HepG2 (cell line): ENCODE measurements around the gene TAS1R1. TPM values are rescaled to one million over a fixed set of nuclear protein-coding genes. Genes with fewer than 3 reads are reported as not detected.

Source experiments
- CCDC6 ChIP-seq: sonication (generic); formaldehyde crosslinking; IDR thresholded peaks from 2 replicates; pipeline ENCODE4 v1.8.1; 2022; ENCODE audit warnings: mild to moderate bottlenecking, missing genetic modification reagents, moderate library complexity
- DNMT3B ChIP-seq: conservative IDR thresholded peaks from 2 replicates; pipeline ENCODE4 v1.6.1; 2016; ENCODE audit warnings: missing biosample characterization, control low read depth
- KAT7 ChIP-seq: IDR thresholded peaks from 2 replicates; pipeline ENCODE4 v1.6.1; 2018; ENCODE audit warnings: borderline replicate concordance, missing compliant biosample characterization
- MAFF ChIP-seq: IDR thresholded peaks from 2 replicates; pipeline ENCODE4 v1.6.1; 2011; ENCODE audit warnings: low read depth, low read length, improper control_type of control experiment
- NKX3-1 ChIP-seq: sonication (generic); formaldehyde crosslinking; IDR thresholded peaks from 2 replicates; pipeline ENCODE4 v1.5.0; 2020; ENCODE audit warnings: missing genetic modification reagents
- RARG ChIP-seq: sonication (generic); formaldehyde crosslinking; IDR thresholded peaks from 2 replicates; pipeline ENCODE4 v1.4.0; 2020; ENCODE audit warnings: low read depth, mild to moderate bottlenecking, missing genetic modification reagents
- SIN3A ChIP-seq: IDR thresholded peaks from 2 replicates; pipeline ENCODE4 v1.6.1; 2011; ENCODE audit warnings: low read depth, mild to moderate bottlenecking, control low read depth, low read length, borderline replicate concordance
- SRSF1 ChIP-seq: fragments of 200-400 bp; formaldehyde crosslinking; optimal IDR thresholded peaks from 2 replicates; pipeline ENCODE3; 2017; ENCODE audit warnings: mild to moderate bottlenecking, low read depth, low read length, moderate library complexity
- ZFYVE20 ChIP-seq: sonication (generic); formaldehyde crosslinking; IDR thresholded peaks from 2 replicates; pipeline ENCODE4 v1.8.0; 2023; ENCODE audit warnings: low read depth, mild to moderate bottlenecking, moderate library complexity, missing genetic modification reagents, borderline replicate concordance
- ZNF17 ChIP-seq: sonication (generic); formaldehyde crosslinking; IDR thresholded peaks from 2 replicates; pipeline ENCODE4 v1.5.0; 2020; ENCODE audit warnings: mild to moderate bottlenecking, missing genetic modification reagents
- ZNF230 ChIP-seq: sonication (generic); formaldehyde crosslinking; IDR thresholded peaks from 2 replicates; pipeline ENCODE4 v1.4.0; 2020; ENCODE audit warnings: mild to moderate bottlenecking, missing genetic modification reagents
- ZNF317 ChIP-seq: sonication (generic); formaldehyde crosslinking; IDR thresholded peaks from 2 replicates; pipeline ENCODE4 v1.5.0; 2020; ENCODE audit warnings: mild to moderate bottlenecking, missing genetic modification reagents
- ZNF382 ChIP-seq: sonication (generic); formaldehyde crosslinking; IDR thresholded peaks from 2 replicates; pipeline ENCODE4 v1.5.0; 2020; ENCODE audit warnings: missing genetic modification reagents, mild to moderate bottlenecking, borderline replicate concordance
- ZNF446 ChIP-seq: sonication (generic); formaldehyde crosslinking; IDR thresholded peaks from 2 replicates; pipeline ENCODE4 v1.5.0; 2020; ENCODE audit warnings: mild to moderate bottlenecking, missing genetic modification reagents
- ZNF543 ChIP-seq: sonication (generic); formaldehyde crosslinking; IDR thresholded peaks from 2 replicates; pipeline ENCODE4 v1.4.0; 2020; ENCODE audit warnings: mild to moderate bottlenecking, missing genetic modification reagents
- ZNF724P ChIP-seq: sonication (generic); formaldehyde crosslinking; IDR thresholded peaks from 2 replicates; pipeline ENCODE4 v1.8.0; 2022; ENCODE audit warnings: missing genetic modification reagents, borderline replicate concordance
- ZSCAN22 ChIP-seq: sonication (generic); formaldehyde crosslinking; IDR thresholded peaks from 2 replicates; pipeline ENCODE4 v1.4.0; 2020; ENCODE audit warnings: mild to moderate bottlenecking, missing genetic modification reagents
- polyA plus RNA-seq, 8 experiments: library from polyadenylated mRNA; depleted of rRNA in 3 of 8; stranded (reverse) in 7 of 8; unstranded in 1 of 8; fragments of >200 nt; fragmentation: Illumina TruSeq in 4 of 8; extraction: Trizol in 4 of 8; gene quantifications; 2 replicates each; pipeline versions ENCODE4 v1.2.1 to v1.2.3, GENCODE V29; 2011 to 2016; ENCODE audit warnings: low read depth in 4 of 8, missing spikeins in 1 of 8, mixed read lengths in 1 of 8; ENCODE audit not compliant: insufficient read depth in 1 of 8
- total RNA-seq, 5 experiments: library from RNA; depleted of rRNA; stranded (reverse); fragments of >200 nt; fragmentation: Illumina TruSeq; extraction: Trizol; gene quantifications; 2 replicates each; pipeline ENCODE4 v1.2.3, GENCODE V29; 2016; ENCODE audit warnings: low read depth in 1 of 5
- TF ChIP-seq, protein P1 (sequence below): sonication (generic); formaldehyde crosslinking; IDR thresholded peaks from 2 replicates; pipeline ENCODE4 v1.4.0; 2020; ENCODE audit warnings: missing genetic modification reagents
- TF ChIP-seq, protein P2 (sequence below): sonication (generic); formaldehyde crosslinking; IDR thresholded peaks from 2 replicates; pipeline ENCODE4 v1.4.0; 2020; ENCODE audit warnings: mild to moderate bottlenecking, missing genetic modification reagents
- TF ChIP-seq, protein P3 (sequence below): sonication (generic); formaldehyde crosslinking; IDR thresholded peaks from 2 replicates; pipeline ENCODE4; 2020; ENCODE audit warnings: missing genetic modification reagents, mild to moderate bottlenecking, borderline replicate concordance

Gene TAS1R1
- total and polyA plus RNA-seq, 2 of the 13 experiments (the other 11 are each of a cell fraction or from before 2014, with no cell fraction given) = 1.4 to 1.6 TPM

GRCh38 chr1:6601049-6601922, 46.2 kb downstream of the TAS1R1 start (continued):
- TF ChIP-seq ZSCAN22 (CRISPR knock-in tag) (0 out of 2 replicates have a peak, but pooled peaks have one; percentile 52), ZNF230 (CRISPR knock-in tag) (0 out of 2 replicates have a peak, but pooled peaks have one; percentile 1), ZNF446 (peak; percentile 60; the same call in 1 of the 2 replicates), CCDC6 (CRISPR knock-in tag) (no peak), NKX3-1 (CRISPR knock-in tag) (no peak), SRSF1 (peak; percentile 47), DNMT3B (CRISPR knock-in tag) (no peak), KAT7 (CRISPR knock-in tag) (no peak), MAFF (peak; percentile 33; the same call in 1 of the 2 replicates), ZNF543 (CRISPR knock-in tag) (peak; percentile 56; the same call in 1 of the 2 replicates), ZNF17 (no peak), ZFYVE20 (CRISPR knock-in tag) (no peak), RARG (CRISPR knock-in tag) (0 out of 2 replicates have a peak, but pooled peaks have one; percentile 24), ZNF382 (CRISPR knock-in tag) (no peak), ZNF724P (CRISPR knock-in tag) (no peak; the same call in 1 of the 2 replicates), ZNF317 (CRISPR knock-in tag) (0 out of 2 replicates have a peak, but pooled peaks have one; percentile 31), SIN3A (peak; percentile 94; the same call in 1 of the 2 replicates)
- TF ChIP-seq, protein P1, sequence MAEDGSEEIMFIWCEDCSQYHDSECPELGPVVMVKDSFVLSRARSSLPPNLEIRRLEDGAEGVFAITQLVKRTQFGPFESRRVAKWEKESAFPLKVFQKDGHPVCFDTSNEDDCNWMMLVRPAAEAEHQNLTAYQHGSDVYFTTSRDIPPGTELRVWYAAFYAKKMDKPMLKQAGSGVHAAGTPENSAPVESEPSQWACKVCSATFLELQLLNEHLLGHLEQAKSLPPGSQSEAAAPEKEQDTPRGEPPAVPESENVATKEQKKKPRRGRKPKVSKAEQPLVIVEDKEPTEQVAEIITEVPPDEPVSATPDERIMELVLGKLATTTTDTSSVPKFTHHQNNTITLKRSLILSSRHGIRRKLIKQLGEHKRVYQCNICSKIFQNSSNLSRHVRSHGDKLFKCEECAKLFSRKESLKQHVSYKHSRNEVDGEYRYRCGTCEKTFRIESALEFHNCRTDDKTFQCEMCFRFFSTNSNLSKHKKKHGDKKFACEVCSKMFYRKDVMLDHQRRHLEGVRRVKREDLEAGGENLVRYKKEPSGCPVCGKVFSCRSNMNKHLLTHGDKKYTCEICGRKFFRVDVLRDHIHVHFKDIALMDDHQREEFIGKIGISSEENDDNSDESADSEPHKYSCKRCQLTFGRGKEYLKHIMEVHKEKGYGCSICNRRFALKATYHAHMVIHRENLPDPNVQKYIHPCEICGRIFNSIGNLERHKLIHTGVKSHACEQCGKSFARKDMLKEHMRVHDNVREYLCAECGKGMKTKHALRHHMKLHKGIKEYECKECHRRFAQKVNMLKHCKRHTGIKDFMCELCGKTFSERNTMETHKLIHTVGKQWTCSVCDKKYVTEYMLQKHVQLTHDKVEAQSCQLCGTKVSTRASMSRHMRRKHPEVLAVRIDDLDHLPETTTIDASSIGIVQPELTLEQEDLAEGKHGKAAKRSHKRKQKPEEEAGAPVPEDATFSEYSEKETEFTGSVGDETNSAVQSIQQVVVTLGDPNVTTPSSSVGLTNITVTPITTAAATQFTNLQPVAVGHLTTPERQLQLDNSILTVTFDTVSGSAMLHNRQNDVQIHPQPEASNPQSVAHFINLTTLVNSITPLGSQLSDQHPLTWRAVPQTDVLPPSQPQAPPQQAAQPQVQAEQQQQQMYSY (CRISPR knock-in tag) = 0 out of 2 replicates have a peak, but pooled peaks have one; percentile 23
- TF ChIP-seq, protein P2, sequence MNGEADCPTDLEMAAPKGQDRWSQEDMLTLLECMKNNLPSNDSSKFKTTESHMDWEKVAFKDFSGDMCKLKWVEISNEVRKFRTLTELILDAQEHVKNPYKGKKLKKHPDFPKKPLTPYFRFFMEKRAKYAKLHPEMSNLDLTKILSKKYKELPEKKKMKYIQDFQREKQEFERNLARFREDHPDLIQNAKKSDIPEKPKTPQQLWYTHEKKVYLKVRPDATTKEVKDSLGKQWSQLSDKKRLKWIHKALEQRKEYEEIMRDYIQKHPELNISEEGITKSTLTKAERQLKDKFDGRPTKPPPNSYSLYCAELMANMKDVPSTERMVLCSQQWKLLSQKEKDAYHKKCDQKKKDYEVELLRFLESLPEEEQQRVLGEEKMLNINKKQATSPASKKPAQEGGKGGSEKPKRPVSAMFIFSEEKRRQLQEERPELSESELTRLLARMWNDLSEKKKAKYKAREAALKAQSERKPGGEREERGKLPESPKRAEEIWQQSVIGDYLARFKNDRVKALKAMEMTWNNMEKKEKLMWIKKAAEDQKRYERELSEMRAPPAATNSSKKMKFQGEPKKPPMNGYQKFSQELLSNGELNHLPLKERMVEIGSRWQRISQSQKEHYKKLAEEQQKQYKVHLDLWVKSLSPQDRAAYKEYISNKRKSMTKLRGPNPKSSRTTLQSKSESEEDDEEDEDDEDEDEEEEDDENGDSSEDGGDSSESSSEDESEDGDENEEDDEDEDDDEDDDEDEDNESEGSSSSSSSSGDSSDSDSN (CRISPR knock-in tag) = no peak
- TF ChIP-seq, protein P3, sequence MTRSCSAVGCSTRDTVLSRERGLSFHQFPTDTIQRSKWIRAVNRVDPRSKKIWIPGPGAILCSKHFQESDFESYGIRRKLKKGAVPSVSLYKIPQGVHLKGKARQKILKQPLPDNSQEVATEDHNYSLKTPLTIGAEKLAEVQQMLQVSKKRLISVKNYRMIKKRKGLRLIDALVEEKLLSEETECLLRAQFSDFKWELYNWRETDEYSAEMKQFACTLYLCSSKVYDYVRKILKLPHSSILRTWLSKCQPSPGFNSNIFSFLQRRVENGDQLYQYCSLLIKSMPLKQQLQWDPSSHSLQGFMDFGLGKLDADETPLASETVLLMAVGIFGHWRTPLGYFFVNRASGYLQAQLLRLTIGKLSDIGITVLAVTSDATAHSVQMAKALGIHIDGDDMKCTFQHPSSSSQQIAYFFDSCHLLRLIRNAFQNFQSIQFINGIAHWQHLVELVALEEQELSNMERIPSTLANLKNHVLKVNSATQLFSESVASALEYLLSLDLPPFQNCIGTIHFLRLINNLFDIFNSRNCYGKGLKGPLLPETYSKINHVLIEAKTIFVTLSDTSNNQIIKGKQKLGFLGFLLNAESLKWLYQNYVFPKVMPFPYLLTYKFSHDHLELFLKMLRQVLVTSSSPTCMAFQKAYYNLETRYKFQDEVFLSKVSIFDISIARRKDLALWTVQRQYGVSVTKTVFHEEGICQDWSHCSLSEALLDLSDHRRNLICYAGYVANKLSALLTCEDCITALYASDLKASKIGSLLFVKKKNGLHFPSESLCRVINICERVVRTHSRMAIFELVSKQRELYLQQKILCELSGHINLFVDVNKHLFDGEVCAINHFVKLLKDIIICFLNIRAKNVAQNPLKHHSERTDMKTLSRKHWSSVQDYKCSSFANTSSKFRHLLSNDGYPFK (CRISPR knock-in tag) = peak; percentile 42; the same call in 1 of the 2 replicates
